NCI-H446 treated with DMSO at 0.1 percent for 48 hours (cell line): ENCODE results near the gene SPATA9.
"Not testable (repeated sequence)": the region's sequence is repeated elsewhere in the genome, so short reads cannot be mapped to it uniquely, and the experiment has no call there.

ENCODE experiments used
- DNase-seq: peaks from one replicate; lab custom pipeline; 2025; lab: John Stamatoyannopoulos, UW

Gene SPATA9

DNA sequence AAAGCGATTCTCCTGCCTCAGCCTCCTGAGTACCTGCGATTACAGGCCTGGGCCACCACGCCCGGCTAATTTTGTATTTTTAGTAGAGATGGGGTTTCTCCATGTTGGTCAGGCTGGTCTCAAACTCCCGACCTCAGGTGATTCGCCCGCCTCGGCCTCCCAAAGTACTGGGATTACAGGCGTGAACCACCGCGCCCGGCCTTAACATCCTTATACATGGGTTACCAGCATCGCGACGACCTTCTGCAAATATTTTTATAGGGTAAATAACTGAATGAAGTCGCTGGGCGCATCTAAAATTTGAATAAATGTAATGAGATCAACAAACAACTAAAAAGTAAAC, 36.6 kb downstream of the SPATA9 start:
- DNase-seq, result not testable (repeated sequence)

DNA sequence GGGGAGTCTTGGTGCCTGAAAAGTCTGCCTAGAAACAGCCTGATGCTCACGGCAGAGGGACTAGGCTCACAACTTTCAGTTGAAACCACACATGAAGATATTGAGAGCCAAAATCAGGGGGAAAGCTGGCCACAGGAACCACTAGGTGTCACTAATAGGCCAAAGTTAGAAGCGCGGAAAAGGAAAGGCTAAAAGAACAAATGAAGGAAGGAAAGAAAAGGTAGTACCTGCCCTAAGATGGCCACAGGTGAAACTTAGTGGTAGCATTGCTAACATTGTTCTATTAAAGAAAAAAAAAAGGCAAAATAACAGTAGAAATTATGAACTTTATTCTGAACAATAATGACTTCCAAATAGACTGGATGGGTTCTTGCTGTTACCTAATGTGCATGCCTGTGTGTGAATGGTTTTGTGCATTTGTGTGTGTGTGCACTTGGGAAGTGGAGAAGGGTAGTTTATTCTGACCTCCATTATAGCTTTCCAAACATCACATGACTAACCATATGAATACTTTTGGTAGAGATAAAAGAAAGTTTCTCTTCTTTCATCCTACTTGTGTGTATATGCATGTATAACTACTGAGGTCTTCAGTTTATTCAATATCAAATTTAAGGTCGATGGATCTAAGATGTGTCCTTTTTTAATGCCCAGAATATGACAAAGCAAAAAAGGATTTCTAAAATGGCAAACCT, 38.3 kb downstream of the SPATA9 start:
- DNase-seq, result peak; percentile 11

DNA sequence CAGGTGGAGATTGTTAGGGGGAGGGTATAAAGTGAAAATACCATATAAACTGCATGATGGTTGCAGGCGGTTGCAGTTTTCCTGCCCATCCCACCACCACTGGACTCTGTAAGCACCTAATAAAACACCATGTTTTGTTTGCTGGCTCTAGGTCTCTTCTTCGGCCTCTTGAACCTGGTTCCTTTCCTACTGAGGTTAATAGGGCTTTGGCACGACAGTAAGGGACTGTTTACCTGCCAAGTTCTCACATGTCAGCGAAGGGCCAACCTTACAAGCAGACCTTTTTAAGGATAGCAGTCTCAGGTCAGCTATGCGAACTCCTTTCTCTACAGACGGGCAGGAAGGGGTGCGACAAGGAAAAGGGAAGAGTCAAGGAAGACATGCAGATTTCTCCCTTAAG, 39.6 kb downstream of the SPATA9 start:
- DNase-seq, result no peak

DNA sequence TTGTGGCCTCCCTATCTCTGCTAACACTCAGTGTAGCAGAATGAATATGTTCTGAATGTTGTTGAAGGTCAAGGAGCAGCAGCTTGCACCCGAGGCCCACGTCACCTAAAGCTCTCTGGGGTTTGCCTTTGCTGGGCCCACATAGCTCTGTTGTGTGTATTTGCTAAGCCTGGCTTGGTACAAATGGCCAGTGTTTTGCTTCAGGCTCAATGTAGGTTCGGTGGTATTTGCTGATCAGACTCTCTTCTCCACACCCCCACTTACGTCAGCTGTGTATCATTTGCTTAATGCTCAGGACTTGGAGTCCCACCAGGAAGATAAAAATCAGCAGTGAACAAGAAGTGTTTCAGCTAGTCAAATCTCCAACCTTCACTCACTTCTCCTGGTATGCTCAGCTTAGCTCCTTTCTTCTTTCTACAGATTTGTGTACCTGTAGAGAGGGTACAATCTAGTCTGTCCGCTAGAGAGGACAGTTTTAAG, 41.0 kb downstream of the SPATA9 start:
- DNase-seq, result no peak

DNA sequence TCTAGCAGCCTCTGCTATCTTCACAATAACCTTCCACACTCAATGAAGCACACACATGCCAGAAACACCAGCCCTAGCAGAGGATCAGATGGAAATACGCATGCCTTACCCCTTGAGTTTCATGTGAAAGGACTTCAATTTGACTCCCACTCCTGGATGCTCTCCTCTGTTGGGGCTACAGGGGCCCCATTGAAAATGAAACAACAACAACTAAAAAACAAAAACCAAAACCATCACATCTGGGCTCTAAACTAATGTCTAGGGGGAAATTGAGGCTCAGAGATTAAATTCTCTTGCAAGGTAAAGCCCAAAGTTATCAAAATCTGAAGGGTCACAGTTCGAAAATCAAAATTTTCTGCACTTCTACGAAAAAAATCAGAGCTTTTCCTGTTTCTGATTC, 44.2 kb downstream of the SPATA9 start:
- no peak for DNase-seq

DNA sequence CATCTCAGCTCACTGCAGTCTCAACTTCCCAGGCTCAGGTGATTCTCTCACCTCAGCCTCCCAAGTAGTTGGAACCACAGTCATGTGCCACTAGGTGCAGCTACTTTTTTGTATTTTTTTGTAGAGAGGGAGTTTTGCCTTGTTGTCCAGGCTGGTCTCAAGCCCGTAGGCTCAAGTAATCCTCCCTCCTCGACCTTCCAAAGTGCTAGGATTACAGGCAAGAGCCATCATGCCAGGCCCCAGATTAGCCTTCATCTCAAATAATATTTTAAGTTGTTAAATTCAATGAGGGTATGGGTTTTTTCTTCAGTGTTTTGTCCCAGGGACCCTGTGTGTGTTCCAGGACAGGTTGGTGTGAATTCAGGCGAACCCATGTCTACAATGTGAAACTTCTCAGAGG, 48.7 kb downstream of the SPATA9 start:
- no peak for DNase-seq

DNA sequence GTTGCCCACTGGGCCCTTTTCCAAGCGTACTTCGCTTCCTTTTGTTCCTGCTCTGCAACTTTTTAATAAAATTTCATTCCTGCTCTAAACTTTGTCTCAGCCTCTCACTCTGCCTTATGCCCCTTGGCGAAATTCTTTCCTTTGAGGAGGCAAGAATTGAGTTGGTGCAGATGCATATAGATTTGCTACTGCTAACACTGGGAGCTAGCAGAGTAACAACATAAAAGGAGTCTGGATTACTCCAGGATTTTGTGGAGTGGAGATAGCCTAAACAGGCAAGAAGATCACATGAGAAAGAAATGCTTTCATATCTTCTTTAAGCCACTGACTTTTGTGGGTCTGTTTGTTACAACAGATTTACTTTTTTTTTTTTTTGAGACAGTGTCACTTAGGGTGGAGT, 49.1 kb downstream of the SPATA9 start:
- no peak for DNase-seq

DNA sequence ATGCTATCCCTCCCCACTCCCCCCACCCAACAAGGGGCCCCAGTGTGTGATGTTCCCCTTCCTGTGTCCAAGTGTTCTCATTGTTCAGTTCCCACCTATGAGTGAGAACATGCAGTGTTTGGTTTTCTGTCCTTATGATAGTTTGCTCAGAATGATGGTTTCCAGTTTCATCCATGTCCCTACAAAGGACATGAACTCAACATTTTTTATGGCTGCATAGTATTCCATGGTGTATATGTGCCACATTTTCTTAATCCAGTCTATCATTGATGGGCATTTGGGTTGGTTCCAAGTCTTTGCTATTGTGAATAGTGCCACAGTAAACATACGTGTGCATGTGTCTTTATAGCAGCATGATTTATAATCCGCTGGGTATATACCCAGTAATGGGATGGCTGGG, 49.8 kb downstream of the SPATA9 start:
- DNase-seq, result not testable (repeated sequence)

DNA sequence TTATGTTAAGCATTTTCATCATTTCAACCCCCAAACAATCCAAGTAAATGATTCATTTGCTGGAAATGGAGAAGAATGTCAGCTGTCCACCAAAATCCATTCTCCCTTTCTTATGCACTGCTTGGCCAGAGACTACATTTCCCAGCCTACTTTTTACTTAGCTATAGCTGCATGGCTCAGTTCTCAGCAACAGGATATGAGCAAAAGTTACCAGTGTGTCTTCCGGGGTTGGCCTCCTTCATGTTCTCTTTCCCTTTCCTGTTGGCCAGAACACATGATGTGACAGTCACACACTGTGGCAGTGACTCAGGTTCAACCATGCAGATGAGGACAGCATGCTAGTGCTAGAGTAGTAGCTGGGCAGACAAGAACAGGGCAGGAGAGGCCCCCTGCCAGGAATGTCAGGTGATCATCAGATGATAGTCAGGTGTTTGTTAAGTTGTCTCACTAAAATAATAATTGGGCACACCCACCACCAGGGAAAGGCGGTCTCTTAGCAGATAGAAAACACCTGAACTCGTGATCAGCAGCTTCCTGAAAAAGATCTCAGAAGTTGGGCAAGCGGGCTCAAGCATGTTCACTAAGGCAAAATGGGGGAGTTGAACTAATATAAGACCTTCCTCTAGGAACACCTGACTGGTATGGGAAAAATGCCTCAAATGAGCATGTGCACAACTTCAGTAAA, 50.7 kb downstream of the SPATA9 start:
- DNase-seq, result no peak

DNA sequence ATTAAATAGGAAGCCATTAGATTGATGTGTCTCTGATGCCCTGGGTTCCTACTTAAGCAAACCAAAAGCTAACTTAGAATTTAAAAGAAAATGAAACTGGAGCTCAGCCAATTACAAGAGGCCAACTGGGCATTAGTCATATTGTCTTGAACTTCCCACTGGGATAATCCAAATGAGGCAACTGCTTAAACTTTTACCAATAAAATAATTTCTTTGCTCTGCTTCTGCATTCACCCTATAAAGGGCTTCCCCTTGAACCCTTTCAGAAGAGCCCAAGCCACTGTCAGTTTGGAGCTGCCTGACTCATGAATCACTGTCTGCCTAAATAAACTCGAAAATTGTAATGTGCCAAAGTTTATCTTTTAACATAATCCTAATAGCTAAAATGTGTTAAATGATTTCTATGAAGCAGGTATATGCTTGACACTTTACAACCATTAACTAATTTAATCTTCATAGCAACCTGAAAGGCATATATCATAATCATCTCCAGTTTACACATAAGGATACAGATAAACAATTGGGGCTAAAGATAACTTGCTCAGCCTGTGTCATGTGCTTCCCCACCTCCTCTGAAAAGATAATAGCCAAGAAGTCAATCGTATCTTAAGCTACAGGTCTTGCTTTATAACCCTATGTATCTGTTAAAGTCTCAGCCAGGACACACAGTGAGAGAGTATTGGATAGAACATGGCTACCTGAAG, 51.4 kb downstream of the SPATA9 start:
- DNase-seq, result no peak

DNA sequence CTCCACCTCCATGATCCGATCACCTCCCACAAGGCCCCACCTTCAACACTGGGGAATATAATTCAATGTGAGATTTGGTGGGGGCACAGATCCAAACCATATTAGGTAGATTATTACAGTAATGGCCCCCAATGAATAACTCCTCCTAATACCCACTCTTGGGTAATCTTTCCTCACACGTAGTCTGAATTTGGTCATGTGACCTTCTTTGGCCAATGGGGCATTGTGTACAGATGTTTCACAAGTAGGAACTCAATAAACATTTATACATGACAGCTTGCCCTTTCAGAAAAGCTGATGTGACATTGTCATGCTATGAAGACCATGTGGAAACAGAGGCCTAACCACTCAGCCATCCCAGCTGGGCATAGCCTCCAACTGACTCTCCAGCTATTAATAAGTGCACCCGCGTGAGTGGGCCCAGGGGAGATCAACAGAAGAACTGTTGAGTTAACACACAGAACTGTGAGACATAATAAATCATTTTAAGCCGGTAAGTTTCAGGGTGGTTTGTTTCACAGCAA, 52.3 kb downstream of the SPATA9 start:
- no peak for DNase-seq

DNA sequence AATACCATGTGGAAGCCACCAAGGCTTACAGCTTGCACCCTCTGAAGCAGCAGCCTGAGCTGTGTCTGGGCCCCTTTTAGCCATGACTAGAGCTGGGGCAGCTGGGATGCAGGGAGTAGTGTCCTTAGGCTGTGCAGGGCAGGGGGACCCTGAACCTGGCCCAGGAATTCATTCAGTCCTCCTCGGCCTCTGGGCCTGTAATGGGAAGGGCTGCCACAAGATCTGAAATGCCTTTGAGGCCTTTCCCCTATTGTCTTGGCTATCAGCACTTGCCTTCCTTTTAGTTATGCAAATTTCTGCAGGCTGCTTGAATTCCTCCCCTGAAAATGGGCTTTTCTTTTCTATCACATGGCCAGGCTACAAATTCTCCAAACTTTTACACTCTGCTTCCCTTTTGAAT, 53.9 kb downstream of the SPATA9 start:
- DNase-seq, result no peak

DNA sequence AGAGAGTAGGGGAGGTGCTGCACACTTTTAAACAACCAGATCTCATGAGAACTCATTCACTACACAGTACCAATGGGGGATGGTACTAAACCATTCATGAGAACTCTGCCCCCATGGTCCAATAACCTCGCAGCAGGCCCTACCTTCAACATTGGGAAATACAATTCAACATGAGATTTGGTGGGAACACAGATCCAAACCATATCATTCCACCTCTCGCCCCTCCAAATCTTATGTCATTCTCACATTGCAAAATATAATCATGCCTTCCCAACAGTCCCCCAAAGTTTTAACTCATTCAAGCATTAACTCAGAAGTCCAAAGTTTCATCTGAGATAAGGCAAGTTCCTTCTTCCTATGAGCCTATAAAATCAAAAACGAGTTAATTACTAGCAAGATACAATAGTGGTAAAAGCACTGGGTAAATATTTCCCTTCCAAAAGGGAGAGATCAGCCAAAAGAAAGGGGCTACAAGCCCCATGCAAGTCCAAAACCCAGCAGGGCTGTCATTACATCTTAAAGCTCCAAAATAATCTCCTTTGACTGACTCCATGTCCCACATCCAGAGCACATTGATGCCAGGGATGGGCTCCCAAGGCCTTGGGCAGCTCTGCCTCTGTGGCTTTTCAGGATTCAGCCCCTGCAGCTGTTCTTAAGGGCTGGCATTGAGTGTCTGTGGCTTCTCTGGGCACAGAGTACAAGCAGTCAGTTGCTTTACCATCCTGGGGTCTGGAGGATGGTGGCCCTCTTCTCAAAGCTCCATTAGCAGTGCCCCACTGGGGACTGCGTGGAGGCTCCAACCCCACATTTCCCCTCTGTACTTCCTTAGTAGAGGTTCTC, 54.6 kb downstream of the SPATA9 start:
- no peak for DNase-seq

DNA sequence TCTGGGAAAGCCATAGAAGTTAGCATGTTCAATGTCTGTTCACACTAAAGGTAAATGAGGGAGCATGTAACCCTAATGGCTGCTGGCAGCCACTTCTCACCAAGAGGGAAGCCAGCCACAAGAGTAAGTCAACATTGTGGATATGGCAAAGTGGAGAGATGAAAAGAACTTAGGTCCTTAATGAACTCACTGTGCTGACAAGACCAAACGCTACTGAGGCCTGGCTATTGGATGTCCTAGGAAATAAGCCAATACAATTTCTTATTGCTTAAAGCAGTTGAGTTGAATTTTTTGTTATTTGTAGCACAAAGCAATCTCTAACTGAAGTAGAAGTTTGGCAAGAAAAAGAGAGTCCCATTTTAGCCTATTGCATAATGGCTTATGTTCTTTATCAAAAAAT, 56.1 kb downstream of the SPATA9 start:
- DNase-seq, result no peak

DNA sequence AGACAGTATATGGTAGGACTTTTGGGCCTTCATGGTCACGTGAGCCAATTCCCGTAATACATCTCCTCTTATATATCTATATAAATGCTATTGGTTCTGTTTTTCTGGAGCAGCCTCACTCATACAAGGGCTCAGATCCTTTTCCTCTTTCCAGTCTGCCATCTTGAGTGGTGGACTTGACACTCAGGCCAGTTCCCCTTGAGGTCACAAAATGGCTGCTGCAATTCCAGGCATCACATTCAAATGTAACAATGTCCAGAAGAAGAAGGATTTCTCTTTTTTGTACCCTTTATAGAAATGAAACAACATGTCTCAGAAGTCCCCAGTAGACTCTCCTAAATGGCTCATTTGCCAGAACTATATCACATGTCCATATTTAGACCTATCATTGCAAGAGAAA, 58.4 kb downstream of the SPATA9 start:
- no peak for DNase-seq

DNA sequence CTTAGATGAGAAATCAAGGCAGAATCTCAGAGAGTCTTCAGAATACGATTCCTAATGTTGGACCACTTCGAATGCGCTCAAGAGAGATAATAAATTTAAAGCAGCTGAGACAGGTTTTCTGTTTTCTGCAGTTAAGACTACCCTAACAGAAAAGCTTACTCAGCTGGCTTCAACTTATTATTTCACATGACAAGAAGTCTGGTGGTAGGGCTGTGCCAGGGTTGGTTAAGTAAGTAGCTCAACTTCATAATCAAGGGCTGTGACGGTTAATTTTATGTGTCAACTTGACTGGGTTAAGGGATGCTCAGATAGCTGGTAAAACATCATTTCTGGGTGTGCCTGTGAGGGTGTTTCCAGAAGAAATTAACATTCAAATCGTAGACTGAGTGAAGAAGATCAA, 59.1 kb downstream of the SPATA9 start:
- DNase-seq, result no peak

DNA sequence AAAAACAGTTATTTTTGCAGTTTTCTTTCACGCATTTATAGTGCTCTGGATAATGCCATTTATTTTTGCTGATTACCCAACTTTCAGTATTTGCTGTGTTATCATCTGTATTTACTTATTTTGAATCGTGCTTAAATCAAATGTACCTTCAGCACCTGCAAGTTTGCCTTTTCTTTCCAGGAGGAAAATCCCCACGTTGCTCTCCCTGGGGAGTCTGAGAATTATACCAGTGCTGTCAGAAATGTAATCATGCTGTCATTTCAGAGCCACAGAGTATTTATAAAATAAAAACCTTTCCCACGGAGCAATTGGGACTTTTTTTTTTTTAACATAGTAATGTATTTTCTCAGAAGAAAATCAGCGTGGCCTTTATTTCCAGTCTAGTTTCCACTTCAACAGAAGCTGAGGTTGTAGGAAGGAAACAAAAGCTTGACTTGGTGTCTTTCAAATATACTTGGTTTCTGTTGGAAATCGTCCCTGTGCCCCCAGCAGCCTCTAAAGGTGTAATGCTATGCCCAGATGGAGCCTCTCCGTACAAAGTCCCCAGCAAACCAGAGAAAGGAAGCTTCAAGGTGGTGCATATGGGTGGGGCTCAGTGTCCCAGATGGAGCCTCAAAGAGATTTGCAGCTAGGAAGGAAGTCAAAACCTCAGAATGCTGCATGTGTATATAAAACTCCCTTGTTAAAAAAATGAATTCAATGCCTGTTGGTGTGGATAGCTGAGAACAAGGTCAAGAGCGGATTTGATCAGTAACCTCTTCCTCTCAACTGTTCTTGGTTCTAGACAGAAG, 60.8 kb downstream of the SPATA9 start:
- DNase-seq, result no peak

DNA sequence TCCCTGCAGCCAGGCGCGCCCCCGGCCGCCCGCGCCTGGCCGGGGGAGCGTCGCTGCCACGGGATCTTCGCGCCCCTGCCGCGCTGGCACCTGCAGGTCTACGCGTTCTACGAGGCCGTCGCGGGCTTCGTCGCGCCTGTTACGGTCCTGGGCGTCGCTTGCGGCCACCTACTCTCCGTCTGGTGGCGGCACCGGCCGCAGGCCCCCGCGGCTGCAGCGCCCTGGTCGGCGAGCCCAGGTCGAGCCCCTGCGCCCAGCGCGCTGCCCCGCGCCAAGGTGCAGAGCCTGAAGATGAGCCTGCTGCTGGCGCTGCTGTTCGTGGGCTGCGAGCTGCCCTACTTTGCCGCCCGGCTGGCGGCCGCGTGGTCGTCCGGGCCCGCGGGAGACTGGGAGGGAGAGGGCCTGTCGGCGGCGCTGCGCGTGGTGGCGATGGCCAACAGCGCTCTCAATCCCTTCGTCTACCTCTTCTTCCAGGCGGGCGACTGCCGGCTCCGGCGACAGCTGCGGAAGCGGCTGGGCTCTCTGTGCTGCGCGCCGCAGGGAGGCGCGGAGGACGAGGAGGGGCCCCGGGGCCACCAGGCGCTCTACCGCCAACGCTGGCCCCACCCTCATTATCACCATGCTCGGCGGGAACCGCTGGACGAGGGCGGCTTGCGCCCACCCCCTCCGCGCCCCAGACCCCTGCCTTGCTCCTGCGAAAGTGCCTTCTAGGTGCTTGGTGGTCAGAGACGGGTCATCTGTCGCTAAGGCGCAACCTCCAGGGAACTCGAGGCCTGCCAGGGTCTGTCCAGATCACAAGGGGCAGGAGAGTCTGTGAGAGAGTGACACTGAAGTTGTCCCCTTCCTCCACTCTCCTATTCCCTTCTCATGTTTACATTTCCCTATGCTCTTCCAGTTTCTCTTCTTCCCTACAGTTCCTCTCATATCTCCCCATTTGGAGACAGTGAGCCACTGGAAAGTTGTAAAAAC, 61.6 kb downstream of the SPATA9 start:
- DNase-seq, result no peak

DNA sequence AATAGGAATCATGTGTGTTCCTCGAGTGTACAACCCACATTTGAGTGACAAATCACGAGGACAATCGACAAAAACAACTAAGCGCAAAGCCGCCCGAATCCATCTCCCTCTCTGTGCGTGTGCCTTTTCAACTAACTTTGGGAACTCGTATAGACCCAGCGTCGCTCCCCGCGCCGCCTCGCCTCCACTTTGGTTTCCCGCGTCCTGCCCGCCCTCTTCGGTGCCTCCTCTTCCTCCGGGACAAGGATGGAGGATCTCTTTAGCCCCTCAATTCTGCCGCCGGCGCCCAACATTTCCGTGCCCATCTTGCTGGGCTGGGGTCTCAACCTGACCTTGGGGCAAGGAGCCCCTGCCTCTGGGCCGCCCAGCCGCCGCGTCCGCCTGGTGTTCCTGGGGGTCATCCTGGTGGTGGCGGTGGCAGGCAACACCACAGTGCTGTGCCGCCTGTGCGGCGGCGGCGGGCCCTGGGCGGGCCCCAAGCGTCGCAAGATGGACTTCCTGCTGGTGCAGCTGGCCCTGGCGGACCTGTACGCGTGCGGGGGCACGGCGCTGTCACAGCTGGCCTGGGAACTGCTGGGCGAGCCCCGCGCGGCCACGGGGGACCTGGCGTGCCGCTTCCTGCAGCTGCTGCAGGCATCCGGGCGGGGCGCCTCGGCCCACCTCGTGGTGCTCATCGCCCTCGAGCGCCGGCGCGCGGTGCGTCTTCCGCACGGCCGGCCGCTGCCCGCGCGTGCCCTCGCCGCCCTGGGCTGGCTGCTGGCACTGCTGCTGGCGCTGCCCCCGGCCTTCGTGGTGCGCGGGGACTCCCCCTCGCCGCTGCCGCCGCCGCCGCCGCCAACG, 62.5 kb downstream of the SPATA9 start, which contains the start of gene GPR150:
TSS of gene GPR150 (plus strand) at position 58 of the 840 bp plus-strand sequence. CDS start at position 247, 189 bp downstream.
- no peak for DNase-seq
